AG04449 (cell line): ENCODE data around the gene CALU.

Experiments used
- CTCF ChIA-PET: fragments of 350-600 bp; formaldehyde crosslinking; extraction: SDS; loops from one replicate; lab custom pipeline; 2021; ENCODE audit warnings: antibody characterized with exemption; lab: Yijun Ruan, JAX
- POLR2A ChIA-PET: fragments of 400-600, 350-600 bp; formaldehyde crosslinking; extraction: SDS; loops from one replicate; lab custom pipeline; 2020; ENCODE audit warnings: antibody characterized with exemption, inconsistent platforms; lab: Yijun Ruan, JAX
- DNase-seq: peaks from one replicate; pipeline ENCODE4 v3.0.0-alpha.2; 2010; ENCODE audit warnings: low read depth, low spot score
- H3K4me3 ChIP-seq: 2 replicates; pipeline ENCODE4 v1.5.1; 2011; ENCODE audit warnings: low read depth, mild to moderate bottlenecking, control low read depth, low read length
- TF ChIP-seq, protein P1 (sequence below): IDR thresholded peaks from one replicate; pipeline ENCODE4 v1.5.1; 2011; ENCODE audit warnings: mild to moderate bottlenecking, moderate library complexity, low read length, control low read depth, inconsistent platforms; ENCODE audit not compliant: insufficient read depth; ENCODE audit errors: missing control alignments

Gene CALU

DNA sequence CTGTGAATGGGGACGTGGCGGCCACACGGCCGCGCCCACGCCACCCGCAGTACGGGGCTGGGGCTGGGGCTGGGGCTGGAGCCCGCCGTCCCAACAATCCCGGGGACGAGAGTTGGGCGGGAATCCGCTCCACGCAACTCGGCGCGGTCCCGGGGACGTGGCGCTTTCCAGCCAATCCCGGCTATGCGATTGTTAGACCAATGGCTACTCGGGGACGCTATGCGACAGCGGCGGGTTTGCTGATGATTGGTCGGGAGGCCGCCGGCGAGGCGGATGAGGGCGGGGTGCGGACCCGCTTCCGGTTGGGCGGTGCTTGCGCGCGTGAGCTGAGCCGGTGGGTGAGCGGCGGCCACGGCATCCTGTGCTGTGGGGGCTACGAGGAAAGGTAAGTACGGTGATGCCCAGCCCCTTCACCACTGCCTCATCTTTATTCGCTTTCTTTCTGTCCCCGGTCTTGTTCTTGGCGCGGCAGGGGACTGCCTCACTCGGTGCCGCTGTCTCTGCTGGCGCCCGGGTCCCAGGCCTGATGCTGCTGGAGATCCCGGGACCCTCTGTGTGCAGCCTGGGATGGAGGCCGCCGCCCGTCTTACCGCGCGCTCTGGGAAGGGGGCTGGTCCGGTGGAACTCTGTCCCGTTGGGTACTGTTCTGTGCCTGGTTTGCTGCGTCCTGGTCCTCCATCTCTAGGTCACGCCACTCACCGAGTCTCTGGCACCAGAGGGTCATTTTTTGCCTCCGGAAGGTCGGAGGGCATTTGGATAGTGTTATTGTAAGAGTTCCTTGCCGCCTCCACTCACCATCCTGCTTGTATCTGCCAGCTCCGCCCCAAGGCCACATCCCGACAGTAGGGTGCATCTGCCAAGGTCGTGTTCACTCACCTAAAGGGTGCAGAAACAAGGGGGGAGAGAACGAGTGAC lies at the start of gene CALU:
CALU (plus strand) TSS at position 312 of the 915 bp plus-strand sequence. CDS start 9,225 bp downstream, outside the sequence.
- POLR2A ChIA-PET, result interaction anchor here (0.6 to 6.2 kb wide), 10 partner anchors 8 to 97 kb away, joined by 3 to 74 read pairs (median 4); no protein-coding TSS in a partner anchor
- CTCF ChIA-PET, result interaction anchor here (1.1 to 1.8 kb wide), 4 partner anchors 10 to 103 kb away, joined by 3 to 7 read pairs (median 4); no protein-coding TSS in a partner anchor
- peak; percentile 79 for DNase-seq
- H3K4me3 ChIP-seq, result peak within 1 kb of the TSS; percentile 97
- TF ChIP-seq, protein P1, sequence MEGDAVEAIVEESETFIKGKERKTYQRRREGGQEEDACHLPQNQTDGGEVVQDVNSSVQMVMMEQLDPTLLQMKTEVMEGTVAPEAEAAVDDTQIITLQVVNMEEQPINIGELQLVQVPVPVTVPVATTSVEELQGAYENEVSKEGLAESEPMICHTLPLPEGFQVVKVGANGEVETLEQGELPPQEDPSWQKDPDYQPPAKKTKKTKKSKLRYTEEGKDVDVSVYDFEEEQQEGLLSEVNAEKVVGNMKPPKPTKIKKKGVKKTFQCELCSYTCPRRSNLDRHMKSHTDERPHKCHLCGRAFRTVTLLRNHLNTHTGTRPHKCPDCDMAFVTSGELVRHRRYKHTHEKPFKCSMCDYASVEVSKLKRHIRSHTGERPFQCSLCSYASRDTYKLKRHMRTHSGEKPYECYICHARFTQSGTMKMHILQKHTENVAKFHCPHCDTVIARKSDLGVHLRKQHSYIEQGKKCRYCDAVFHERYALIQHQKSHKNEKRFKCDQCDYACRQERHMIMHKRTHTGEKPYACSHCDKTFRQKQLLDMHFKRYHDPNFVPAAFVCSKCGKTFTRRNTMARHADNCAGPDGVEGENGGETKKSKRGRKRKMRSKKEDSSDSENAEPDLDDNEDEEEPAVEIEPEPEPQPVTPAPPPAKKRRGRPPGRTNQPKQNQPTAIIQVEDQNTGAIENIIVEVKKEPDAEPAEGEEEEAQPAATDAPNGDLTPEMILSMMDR, result no peak

DNA sequence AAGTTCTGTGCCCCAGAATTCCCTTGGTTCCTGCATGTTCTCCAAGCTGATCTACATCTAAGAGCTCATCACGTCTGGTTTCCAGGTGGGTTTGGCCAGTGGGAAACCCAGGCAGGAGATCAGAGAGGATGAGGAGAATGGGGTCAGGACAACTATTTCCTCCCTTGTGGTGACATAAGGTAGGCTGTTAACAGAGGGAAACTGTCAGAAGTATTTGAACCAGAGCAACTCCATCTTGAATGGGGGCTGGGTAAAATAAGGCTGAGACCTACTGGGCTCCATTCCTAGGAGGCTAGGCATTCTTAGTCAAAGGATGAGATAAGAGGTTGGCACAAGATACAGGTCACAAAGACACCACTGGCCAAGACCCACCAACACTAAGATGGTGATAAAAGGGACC lies 47.9 kb upstream of the CALU start:
- no peak for DNase-seq
- ChIA-PET CTCF (interaction anchor here (0.6 kb wide), 1 partner anchor 27 kb away, joined by 3 read pairs; no protein-coding TSS in a partner anchor), POLR2A (no interaction called here)
- TF ChIP-seq, protein P1, result no peak
- no peak overlapping the region for H3K4me3 ChIP-seq

DNA sequence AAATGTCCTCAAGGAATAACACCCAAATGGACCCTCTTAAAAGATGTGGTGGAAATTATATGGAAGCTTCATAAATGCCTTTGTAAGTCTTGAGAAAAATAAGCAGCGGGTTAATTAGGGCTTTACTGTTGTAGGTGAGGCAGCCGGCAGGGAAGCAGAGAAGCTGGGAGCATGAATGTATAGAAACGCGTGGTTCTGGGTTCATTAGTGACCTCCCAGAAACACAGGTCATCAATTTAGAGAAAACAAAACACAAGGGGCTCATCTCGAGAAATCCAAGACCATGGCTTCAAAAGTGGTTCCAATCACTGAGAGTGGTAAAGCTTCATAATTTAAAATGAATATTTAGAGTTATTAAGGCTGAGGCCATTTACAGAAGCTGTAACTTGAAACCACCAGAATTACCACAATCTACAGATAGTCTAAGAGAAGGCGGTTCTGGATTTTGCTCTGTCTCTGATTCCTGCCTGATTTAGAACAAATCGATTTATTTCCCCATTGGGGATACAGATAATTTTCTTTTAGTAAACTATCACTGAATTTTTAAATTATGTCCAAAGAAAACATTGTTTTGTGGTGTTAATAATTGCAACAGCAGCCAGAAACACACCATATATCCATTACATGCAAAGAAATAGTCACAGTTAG lies 46.4 kb upstream of the CALU start:
- ChIA-PET POLR2A (no interaction called here), CTCF (interaction anchor here (0.7 kb wide), 1 partner anchor 191 kb away, joined by 3 read pairs; no protein-coding TSS in a partner anchor)
- TF ChIP-seq, protein P1, result no peak

DNA sequence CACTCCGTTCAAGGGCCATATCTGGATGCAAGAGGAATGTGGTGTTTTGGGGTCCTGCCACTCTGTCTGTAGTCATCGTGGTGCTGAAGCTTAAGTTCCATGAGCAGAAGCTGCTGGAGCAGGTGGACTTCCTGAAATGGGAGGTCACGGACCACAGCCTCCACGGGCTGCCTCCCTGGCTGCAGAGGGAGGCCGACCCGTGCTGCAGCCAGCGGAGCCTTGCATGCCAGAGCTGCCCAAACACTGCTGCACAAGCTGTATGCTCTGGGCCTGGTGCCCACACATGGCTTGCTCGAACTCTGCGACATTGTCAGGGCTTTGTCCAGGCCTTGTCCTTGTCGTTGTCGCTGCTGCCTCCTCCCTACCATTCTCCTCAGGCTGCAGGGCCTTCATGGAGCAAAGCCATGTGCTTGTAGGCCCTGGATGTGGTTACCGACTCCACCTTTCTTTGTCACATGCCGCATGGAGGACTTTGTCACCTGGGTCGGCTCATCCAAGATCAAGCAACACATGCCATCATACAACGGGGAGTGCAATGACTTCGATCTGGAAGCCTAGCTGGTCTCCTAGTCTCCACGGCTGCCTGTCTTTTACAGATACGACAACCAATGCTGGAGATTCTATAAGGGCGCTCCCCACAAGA lies 45.7 kb upstream of the CALU start:
- CTCF ChIA-PET, result no interaction called here
- POLR2A ChIA-PET, result no interaction called here
- H3K4me3 ChIP-seq, result no peak overlapping the region
- no peak for DNase-seq
- TF ChIP-seq, protein P1, result no peak

More for the DNA sequence above, 46.4 kb upstream of the CALU start:
- DNase-seq, result no peak
- no peak overlapping the region for H3K4me3 ChIP-seq

DNA sequence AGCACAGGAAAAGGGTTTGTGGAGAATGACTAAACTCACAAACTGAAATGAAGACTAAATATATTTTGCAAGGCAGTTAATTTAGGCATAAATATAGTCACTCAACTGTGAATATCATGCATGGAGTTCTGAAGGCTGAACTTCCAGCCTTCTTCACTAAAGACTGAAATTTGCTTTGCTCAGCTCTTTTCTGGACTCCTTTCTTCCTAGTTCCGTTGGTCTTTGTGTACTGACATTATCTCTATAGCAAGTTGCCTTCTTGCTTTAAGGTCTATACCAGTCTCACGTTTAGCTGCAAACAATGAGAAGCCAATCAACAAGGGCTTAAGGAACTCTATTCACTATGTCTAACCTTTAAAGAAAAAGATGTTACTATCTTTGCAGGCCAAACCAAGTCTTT lies 44.4 kb upstream of the CALU start:
- CTCF ChIA-PET, result no interaction called here
- POLR2A ChIA-PET, result no interaction called here
- TF ChIP-seq, protein P1, result no peak
- no peak for DNase-seq
- no peak overlapping the region for H3K4me3 ChIP-seq
